Activated CD8-positive, alpha-beta memory T cell treated with anti-CD3 and anti-CD28 coated beads, Interleukin-2, amount 50 U/mL, for 24 hours (primary cell): ENCODE results near the gene CCNJ.

Experiments used
- DNase-seq: peaks from one replicate; pipeline ENCODE4 v3.0.0-alpha.2; 2020; ENCODE audit errors: extremely low read depth

Gene CCNJ

GRCh38 chr10:96056787-96057186 is 13.4 kb downstream of the CCNJ start:
- DNase-seq, result no peak

- DNase-seq, result no peak
Measured at GRCh38 chr10:96061232-96061631, 17.8 kb downstream of the CCNJ start.

GRCh38 chr10:96072674-96073073 is 29.3 kb downstream of the CCNJ start:
- no peak for DNase-seq

GRCh38 chr10:96073722-96074121 is 30.3 kb downstream of the CCNJ start:
- no peak for DNase-seq

- DNase-seq, result no peak
Measured at GRCh38 chr10:96074776-96075175, 31.4 kb downstream of the CCNJ start.

GRCh38 chr10:96075977-96076376 is 32.6 kb downstream of the CCNJ start:
- no peak for DNase-seq

GRCh38 chr10:96077156-96077555 is 33.8 kb downstream of the CCNJ start:
- no peak for DNase-seq

GRCh38 chr10:96082153-96082552 is 38.8 kb downstream of the CCNJ start:
- no peak for DNase-seq

- DNase-seq, result no peak
Measured at GRCh38 chr10:96082748-96083147, 39.4 kb downstream of the CCNJ start.

GRCh38 chr10:96089116-96089515 is 45.7 kb downstream of the CCNJ start:
- DNase-seq, result no peak

- peak; percentile 83 for DNase-seq
Measured at GRCh38 chr10:96089670-96090462, 46.5 kb downstream of the CCNJ start.

- DNase-seq, result no peak
Measured at GRCh38 chr10:96090463-96090800, 47.0 kb downstream of the CCNJ start.

GRCh38 chr10:96092999-96093767 is 49.8 kb downstream of the CCNJ start:
- DNase-seq, result no peak

GRCh38 chr10:96093948-96094347 is 50.6 kb downstream of the CCNJ start:
- DNase-seq, result no peak

- no peak for DNase-seq
Measured at GRCh38 chr10:96096958-96097357, 53.6 kb downstream of the CCNJ start.

GRCh38 chr10:96097865-96098264 is 54.5 kb downstream of the CCNJ start:
- no peak for DNase-seq

- no peak for DNase-seq
Measured at GRCh38 chr10:96107623-96108038, 64.2 kb downstream of the CCNJ start.
